Ishikawa (cell line): ENCODE measurements around the gene DUSP9.

Source experiments
- CREB1 ChIP-seq: IDR thresholded peaks from 2 replicates; pipeline ENCODE4 v1.6.1; 2012; ENCODE audit warnings: low read depth
- EP300 ChIP-seq: IDR thresholded peaks from 2 replicates; pipeline ENCODE4 v1.6.1; 2012; ENCODE audit warnings: borderline replicate concordance
- FOXM1 ChIP-seq: IDR thresholded peaks from 2 replicates; pipeline ENCODE4 v1.6.1; 2012; ENCODE audit warnings: low read depth, borderline replicate concordance
- NFIC ChIP-seq: IDR thresholded peaks from 2 replicates; pipeline ENCODE4 v1.6.1; 2012
- TAF1 ChIP-seq: IDR thresholded peaks from 2 replicates; pipeline ENCODE4 v1.6.1; 2012; ENCODE audit warnings: low read depth, mild to moderate bottlenecking
- TCF12 ChIP-seq: IDR thresholded peaks from 2 replicates; pipeline ENCODE4 v1.6.1; 2012; ENCODE audit warnings: low read depth
- YY1 ChIP-seq: IDR thresholded peaks from 2 replicates; pipeline ENCODE4 v1.6.1; 2012; ENCODE audit warnings: low read depth
- ZBTB7A ChIP-seq: IDR thresholded peaks from 2 replicates; pipeline ENCODE4 v1.6.1; 2012; ENCODE audit warnings: low read depth
- TF ChIP-seq, protein P1 (sequence below): IDR thresholded peaks from 2 replicates; pipeline ENCODE4 v1.6.1; 2012
- TF ChIP-seq, protein P2 (sequence below): IDR thresholded peaks from 2 replicates; pipeline ENCODE4 v1.6.1; 2012; ENCODE audit warnings: low read depth, mild to moderate bottlenecking

DNA sequence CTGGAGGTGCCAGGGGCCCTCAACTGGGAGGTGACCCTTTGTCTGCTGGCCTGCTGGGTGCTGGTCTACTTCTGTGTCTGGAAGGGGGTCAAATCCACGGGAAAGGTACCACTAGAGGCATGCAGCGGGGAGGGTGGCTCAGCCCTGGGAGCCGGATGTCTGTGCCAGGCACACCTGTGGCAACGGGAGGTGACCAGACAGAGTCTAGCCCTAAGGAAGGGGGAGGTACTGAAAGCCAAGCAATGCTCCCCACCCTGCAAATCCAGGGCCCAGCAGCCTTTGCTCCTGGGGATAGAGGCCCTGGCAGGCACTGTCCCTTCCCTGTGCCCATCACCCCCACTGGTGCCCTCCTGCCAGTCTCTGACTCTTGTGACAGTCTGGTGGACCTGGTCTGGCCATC lies 45.0 kb downstream of the DUSP9 start:
- TF ChIP-seq ZBTB7A = no peak
- TF ChIP-seq NFIC = no peak
- TF ChIP-seq TCF12 = no peak
- TF ChIP-seq TAF1 = no peak
- TF ChIP-seq, protein P1, sequence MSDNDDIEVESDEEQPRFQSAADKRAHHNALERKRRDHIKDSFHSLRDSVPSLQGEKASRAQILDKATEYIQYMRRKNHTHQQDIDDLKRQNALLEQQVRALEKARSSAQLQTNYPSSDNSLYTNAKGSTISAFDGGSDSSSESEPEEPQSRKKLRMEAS = no peak
- TF ChIP-seq EP300 = no peak
- TF ChIP-seq, protein P2, sequence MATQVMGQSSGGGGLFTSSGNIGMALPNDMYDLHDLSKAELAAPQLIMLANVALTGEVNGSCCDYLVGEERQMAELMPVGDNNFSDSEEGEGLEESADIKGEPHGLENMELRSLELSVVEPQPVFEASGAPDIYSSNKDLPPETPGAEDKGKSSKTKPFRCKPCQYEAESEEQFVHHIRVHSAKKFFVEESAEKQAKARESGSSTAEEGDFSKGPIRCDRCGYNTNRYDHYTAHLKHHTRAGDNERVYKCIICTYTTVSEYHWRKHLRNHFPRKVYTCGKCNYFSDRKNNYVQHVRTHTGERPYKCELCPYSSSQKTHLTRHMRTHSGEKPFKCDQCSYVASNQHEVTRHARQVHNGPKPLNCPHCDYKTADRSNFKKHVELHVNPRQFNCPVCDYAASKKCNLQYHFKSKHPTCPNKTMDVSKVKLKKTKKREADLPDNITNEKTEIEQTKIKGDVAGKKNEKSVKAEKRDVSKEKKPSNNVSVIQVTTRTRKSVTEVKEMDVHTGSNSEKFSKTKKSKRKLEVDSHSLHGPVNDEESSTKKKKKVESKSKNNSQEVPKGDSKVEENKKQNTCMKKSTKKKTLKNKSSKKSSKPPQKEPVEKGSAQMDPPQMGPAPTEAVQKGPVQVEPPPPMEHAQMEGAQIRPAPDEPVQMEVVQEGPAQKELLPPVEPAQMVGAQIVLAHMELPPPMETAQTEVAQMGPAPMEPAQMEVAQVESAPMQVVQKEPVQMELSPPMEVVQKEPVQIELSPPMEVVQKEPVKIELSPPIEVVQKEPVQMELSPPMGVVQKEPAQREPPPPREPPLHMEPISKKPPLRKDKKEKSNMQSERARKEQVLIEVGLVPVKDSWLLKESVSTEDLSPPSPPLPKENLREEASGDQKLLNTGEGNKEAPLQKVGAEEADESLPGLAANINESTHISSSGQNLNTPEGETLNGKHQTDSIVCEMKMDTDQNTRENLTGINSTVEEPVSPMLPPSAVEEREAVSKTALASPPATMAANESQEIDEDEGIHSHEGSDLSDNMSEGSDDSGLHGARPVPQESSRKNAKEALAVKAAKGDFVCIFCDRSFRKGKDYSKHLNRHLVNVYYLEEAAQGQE = no peak
- no peak for TF ChIP-seq CREB1
- TF ChIP-seq YY1 = no peak
- no peak for TF ChIP-seq FOXM1
